Measurements from ENCODE around the gene KDM4C. TPM values are rescaled to one million over a fixed set of nuclear protein-coding genes. Genes with fewer than 3 reads are reported as not detected.
"Not testable (repeated sequence)": the region's sequence is repeated elsewhere in the genome, so short reads cannot be mapped to it uniquely, and the experiment has no call there.

The KDM4C gene
- total RNA-seq, 1 experiment from 2014 or later, result 7.1 TPM

DNA sequence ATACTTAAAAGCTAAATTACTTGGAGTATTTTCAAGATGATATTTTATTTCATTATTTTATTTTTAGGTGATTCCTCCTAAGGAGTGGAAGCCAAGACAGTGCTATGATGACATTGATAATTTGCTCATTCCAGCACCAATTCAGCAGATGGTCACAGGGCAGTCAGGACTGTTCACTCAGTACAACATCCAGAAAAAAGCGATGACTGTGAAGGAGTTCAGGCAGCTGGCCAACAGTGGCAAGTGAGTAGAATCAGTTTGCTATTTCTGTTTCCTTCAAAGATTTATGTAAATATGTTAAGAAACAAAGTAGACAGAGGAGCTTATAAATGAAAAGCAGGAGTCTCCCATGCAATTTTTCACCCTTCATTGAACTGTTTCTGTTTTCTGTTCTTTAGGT is 47.8 kb downstream of the KDM4C start:
- no TSS peak for BruUV-seq (replicated peaks)
- intact Hi-C loops (cut with micrococcal nuclease; ENCODE audit: unreplicated experiment) (no loop called here), in situ Hi-C loops (cut with HindIII; ENCODE audit: low pct_unique_long_range_greater_than_20kb, low sequenced_read_pairs) (no loop called here)
- H3K4me1 ChIP-seq (ENCODE audit: control insufficient read depth, insufficient read depth, low read length), result no peaks in the 10 kb centered on the region
- no peaks in the 10 kb centered on the region for H3K27me3 ChIP-seq (ENCODE audit: control insufficient read depth, insufficient read depth, low read length)
- ChIA-PET POLR2A (no interaction called here), CTCF (no interaction called here)
- DNase-seq (ENCODE audit: low read depth, low spot score) (no peak), ATAC-seq (no peak)
- H3K36me3 ChIP-seq (ENCODE audit: control insufficient read depth, insufficient read depth, low read length), result no peaks in the 10 kb centered on the region
- no peaks in the 10 kb centered on the region for H3K9me3 ChIP-seq (ENCODE audit: control insufficient read depth, insufficient read depth, low read depth, low read length)
- H3K4me3 ChIP-seq (ENCODE audit: low read depth in 2 of 2, low read length in 2 of 2), result no peak overlapping the region
- TF ChIP-seq POLR2AphosphoS5 (IDR thresholded peaks at IDR 0.05; ENCODE audit: low read depth, low read length) (no peak), TCF7L2 (IDR thresholded peaks at IDR 0.05; ENCODE audit: low read depth, low read length) (no peak)
- H3K27ac ChIP-seq (ENCODE audit: low read length), result no peak overlapping the region

DNA sequence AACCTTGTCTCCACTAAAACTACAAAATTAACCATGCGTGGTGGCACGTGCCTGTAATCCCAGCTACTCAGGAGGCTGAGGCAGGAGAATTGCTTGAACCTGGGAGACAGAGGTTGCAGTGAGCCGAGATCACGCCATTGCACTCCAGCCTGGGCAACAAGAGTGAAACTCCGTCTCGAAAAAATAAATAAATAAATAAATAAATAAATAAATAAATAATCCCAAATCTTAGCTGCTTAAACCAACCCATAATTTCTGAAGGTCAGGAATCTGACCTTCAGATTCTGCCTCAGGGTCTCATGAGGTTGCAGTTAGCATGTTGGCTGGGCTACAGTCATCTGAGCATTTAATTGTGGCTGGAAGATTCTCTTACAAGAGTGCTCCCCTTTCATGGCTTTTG is 48.5 kb downstream of the KDM4C start:
- H3K36me3 ChIP-seq (ENCODE audit: control insufficient read depth, insufficient read depth, low read length); H3K9me3 ChIP-seq (ENCODE audit: control insufficient read depth, insufficient read depth, low read depth, low read length); H3K27me3 ChIP-seq (ENCODE audit: control insufficient read depth, insufficient read depth, low read length); CTCF ChIA-PET; BruUV-seq (replicated peaks); in situ Hi-C loops (cut with HindIII; ENCODE audit: low pct_unique_long_range_greater_than_20kb, low sequenced_read_pairs); H3K27ac ChIP-seq (ENCODE audit: low read length); ATAC-seq; intact Hi-C loops (cut with micrococcal nuclease; ENCODE audit: unreplicated experiment); H3K4me3 ChIP-seq (ENCODE audit: low read depth in 2 of 2, low read length in 2 of 2); DNase-seq (ENCODE audit: low read depth, low spot score); POLR2A ChIA-PET; H3K4me1 ChIP-seq (ENCODE audit: control insufficient read depth, insufficient read depth, low read length): not testable (repeated sequence)

DNA sequence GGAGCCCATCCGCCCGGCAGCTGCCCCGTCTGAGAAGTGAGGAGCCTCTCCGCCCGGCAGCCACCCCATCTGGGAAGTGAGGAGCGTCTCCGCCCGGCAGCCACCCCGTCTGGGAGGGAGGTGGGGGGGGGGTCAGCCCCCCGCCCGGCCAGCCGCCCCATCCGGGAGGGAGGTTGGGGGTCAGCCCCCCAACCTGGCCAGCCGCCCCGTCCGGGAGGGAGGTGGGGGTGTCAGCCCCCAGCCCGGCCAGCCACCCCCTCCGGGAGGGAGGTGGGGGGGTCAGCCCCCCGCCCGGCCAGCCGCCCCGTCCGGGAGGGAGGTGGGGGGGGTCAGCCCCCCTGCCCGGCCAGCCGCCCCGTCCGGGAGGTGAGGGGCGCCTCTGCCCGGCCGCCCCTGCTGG is 49.9 kb downstream of the KDM4C start:
- POLR2A ChIA-PET; H3K27ac ChIP-seq (ENCODE audit: low read length); H3K4me3 ChIP-seq (ENCODE audit: low read depth in 2 of 2, low read length in 2 of 2); intact Hi-C loops (cut with micrococcal nuclease; ENCODE audit: unreplicated experiment); CTCF ChIA-PET; DNase-seq (ENCODE audit: low read depth, low spot score); H3K27me3 ChIP-seq (ENCODE audit: control insufficient read depth, insufficient read depth, low read length); BruUV-seq (replicated peaks); H3K9me3 ChIP-seq (ENCODE audit: control insufficient read depth, insufficient read depth, low read depth, low read length); H3K36me3 ChIP-seq (ENCODE audit: control insufficient read depth, insufficient read depth, low read length); in situ Hi-C loops (cut with HindIII; ENCODE audit: low pct_unique_long_range_greater_than_20kb, low sequenced_read_pairs); H3K4me1 ChIP-seq (ENCODE audit: control insufficient read depth, insufficient read depth, low read length); ATAC-seq: not testable (repeated sequence)

DNA sequence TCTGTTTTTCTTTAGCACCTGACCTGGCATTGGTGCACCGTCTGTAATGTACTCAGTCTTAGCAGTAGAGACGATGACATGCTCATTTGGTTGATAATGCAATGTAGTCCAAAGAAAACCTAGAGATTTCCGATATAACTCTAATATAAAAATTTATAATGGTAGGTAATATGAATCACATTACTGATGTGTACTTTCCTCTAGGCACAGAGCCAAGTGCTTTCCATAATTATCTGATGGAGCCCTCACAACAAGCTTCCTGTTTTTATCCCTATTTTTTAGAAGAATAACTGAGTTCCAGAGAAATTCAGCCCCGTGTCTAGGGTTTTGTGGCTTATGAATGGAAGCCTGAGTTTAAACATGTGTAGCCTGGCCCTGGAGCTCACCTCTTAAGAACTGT is 53.7 kb downstream of the KDM4C start:
- CTCF ChIA-PET, result no interaction called here
- Histone ChIP-seq H3K27me3 (ENCODE audit: control insufficient read depth, insufficient read depth, low read length) (no peaks in the 10 kb centered on the region), H3K27ac (ENCODE audit: low read length) (no peak overlapping the region), H3K36me3 (ENCODE audit: control insufficient read depth, insufficient read depth, low read length) (no peaks in the 10 kb centered on the region), H3K9me3 (ENCODE audit: control insufficient read depth, insufficient read depth, low read depth, low read length) (no peaks in the 10 kb centered on the region), H3K4me1 (ENCODE audit: control insufficient read depth, insufficient read depth, low read length) (no peaks in the 10 kb centered on the region), H3K4me3 (ENCODE audit: low read depth in 2 of 2, low read length in 2 of 2) (no peak overlapping the region)
- POLR2A ChIA-PET, result interaction anchor here (0.5 kb wide), 1 partner anchor 53 kb away, joined by 12 read pairs; no protein-coding TSS in a partner anchor
- DNase-seq (ENCODE audit: low read depth, low spot score) (no peak), ATAC-seq (no peak)
- intact Hi-C loops (cut with micrococcal nuclease; ENCODE audit: unreplicated experiment) (no loop called here), in situ Hi-C loops (cut with HindIII; ENCODE audit: low pct_unique_long_range_greater_than_20kb, low sequenced_read_pairs) (no loop called here)
- TF ChIP-seq TCF7L2 (IDR thresholded peaks at IDR 0.05; ENCODE audit: low read depth, low read length) (no peak), POLR2AphosphoS5 (IDR thresholded peaks at IDR 0.05; ENCODE audit: low read depth, low read length) (no peak), SIN3A (IDR thresholded peaks at IDR 0.05; ENCODE audit: borderline replicate concordance, insufficient read depth, low read depth, low read length) (no peak)
- TF ChIP-seq, protein P1, sequence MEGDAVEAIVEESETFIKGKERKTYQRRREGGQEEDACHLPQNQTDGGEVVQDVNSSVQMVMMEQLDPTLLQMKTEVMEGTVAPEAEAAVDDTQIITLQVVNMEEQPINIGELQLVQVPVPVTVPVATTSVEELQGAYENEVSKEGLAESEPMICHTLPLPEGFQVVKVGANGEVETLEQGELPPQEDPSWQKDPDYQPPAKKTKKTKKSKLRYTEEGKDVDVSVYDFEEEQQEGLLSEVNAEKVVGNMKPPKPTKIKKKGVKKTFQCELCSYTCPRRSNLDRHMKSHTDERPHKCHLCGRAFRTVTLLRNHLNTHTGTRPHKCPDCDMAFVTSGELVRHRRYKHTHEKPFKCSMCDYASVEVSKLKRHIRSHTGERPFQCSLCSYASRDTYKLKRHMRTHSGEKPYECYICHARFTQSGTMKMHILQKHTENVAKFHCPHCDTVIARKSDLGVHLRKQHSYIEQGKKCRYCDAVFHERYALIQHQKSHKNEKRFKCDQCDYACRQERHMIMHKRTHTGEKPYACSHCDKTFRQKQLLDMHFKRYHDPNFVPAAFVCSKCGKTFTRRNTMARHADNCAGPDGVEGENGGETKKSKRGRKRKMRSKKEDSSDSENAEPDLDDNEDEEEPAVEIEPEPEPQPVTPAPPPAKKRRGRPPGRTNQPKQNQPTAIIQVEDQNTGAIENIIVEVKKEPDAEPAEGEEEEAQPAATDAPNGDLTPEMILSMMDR (IDR thresholded peaks at IDR 0.05), result no peak
- BruUV-seq (replicated peaks), result no TSS peak
